Uterus (tissue), 2 donors: Measurements from ENCODE around the gene GPR101.

Experiments
- CTCF ChIP-seq, 4 experiments: fragments of 200-600 bp in 2 of 4; fragments of 450-650 bp in 2 of 4; sonication (generic) in 2 of 4; IDR thresholded peaks; one replicate each; pipeline ENCODE4 v1.5.1; 2016 to 2019; ENCODE audit warnings: antibody characterized with exemption in 4 of 4, mild to moderate bottlenecking in 2 of 4, moderate library complexity in 1 of 4
- POLR2A ChIP-seq, 2 donors: fragments of 450-650 bp; IDR thresholded peaks; one replicate each; pipeline ENCODE4 v1.6.1; 2016; ENCODE audit warnings: antibody characterized with exemption in 2 of 2, mild to moderate bottlenecking in 1 of 2, moderate library complexity in 1 of 2

GRCh38 chrX:137031039-137031438 is 2.8 kb downstream of the GPR101 start:
- TF ChIP-seq CTCF (IDR thresholded peaks at IDR 0.05) (no peak), POLR2A (IDR thresholded peaks at IDR 0.05) (no peak)
